Caco-2 (cell line): ENCODE results near the gene NECAP2. TPM values are rescaled to one million over a fixed set of nuclear protein-coding genes. Genes with fewer than 3 reads are reported as not detected.
A peak's percentile ranks its signal among the peaks of the same experiment; 100 is the strongest.

Experiments used
- BruUV-seq: library from RNA; stranded (reverse); fragments of 400-500 nt; replicated peaks from 2 replicates; lab custom pipeline; 2021; lab: Mats Ljungman, UMichigan
- CTCF ChIA-PET: fragments of 300-600 bp; sonication (Branson Sonifier 250); formaldehyde crosslinking; loops from one replicate; lab custom pipeline; 2022; ENCODE audit warnings: antibody characterized with exemption; lab: Charles Lee
- POLR2A ChIA-PET: fragments of 300-600 bp; sonication (Branson Sonifier 250); formaldehyde crosslinking; loops from one replicate; lab custom pipeline; 2022; ENCODE audit warnings: antibody characterized with exemption; lab: Charles Lee
- DNase-seq, 2 experiments: peaks; one replicate each; pipeline versions ENCODE4 v3.0.0 to v3.0.0-alpha.2; 2020 to 2022
- H3K27me3 ChIP-seq: replicated peaks from 2 replicates; pipeline ENCODE4 v1.6.0; 2011; ENCODE audit warnings: low read length; ENCODE audit not compliant: control insufficient read depth, insufficient read depth
- H3K36me3 ChIP-seq: 2 replicates; pipeline ENCODE4 v1.5.1; 2011; ENCODE audit warnings: low read length; ENCODE audit not compliant: control insufficient read depth, insufficient read depth
- H3K4me1 ChIP-seq: fragments of 250-450 bp; sonication (Bioruptor Pico); 2 replicates; pipeline ENCODE4 v1.5.1; 2020; ENCODE audit warnings: mild to moderate bottlenecking
- H3K4me3 ChIP-seq: 2 replicates; pipeline ENCODE4 v1.5.1; 2011; ENCODE audit warnings: low read depth, mild to moderate bottlenecking, control low read depth, low read length
- H3K9me3 ChIP-seq: fragments of 250-450 bp; sonication (Bioruptor Pico); 2 replicates; pipeline ENCODE4 v1.5.1; 2020; ENCODE audit warnings: mild to moderate bottlenecking, moderate library complexity
- H3K27ac Mint-ChIP-seq: one replicate; pipeline ENCODE4 v1.8.0; 2022; ENCODE audit warnings: mixed read lengths; ENCODE audit not compliant: unreplicated experiment
- H3K27me3 Mint-ChIP-seq: one replicate; pipeline ENCODE4 v1.8.0; 2022; ENCODE audit warnings: mixed read lengths; ENCODE audit not compliant: insufficient read depth, unreplicated experiment
- H3K36me3 Mint-ChIP-seq: one replicate; pipeline ENCODE4 v1.8.0; 2022; ENCODE audit warnings: mild to moderate bottlenecking, mixed read lengths; ENCODE audit not compliant: insufficient read depth, unreplicated experiment
- H3K4me1 Mint-ChIP-seq: one replicate; pipeline ENCODE4 v1.8.0; 2022; ENCODE audit warnings: low read depth, mixed read lengths; ENCODE audit not compliant: unreplicated experiment
- H3K4me3 Mint-ChIP-seq: one replicate; pipeline ENCODE4 v1.8.0; 2022; ENCODE audit warnings: mild to moderate bottlenecking, moderate library complexity, mixed read lengths; ENCODE audit not compliant: unreplicated experiment
- H3K9me3 Mint-ChIP-seq: one replicate; pipeline ENCODE4 v1.8.0; 2022; ENCODE audit warnings: mixed read lengths; ENCODE audit not compliant: unreplicated experiment
- CTCF ChIP-seq, 2 experiments: fragments of 200-600 bp in 1 of 2; IDR thresholded peaks; 1 replicate in 1 of 2; 2 replicates in 1 of 2; pipeline versions ENCODE4 v1.5.1 to v1.8.0; 2011 to 2022; ENCODE audit warnings: antibody characterized with exemption in 1 of 2, control low read depth in 1 of 2, inconsistent platforms in 1 of 2, low read depth in 1 of 2, low read length in 1 of 2, mild to moderate bottlenecking in 1 of 2, moderate library complexity in 1 of 2; ENCODE audit not compliant: insufficient read depth in 1 of 2, severe bottlenecking in 1 of 2, unreplicated experiment in 1 of 2
- intact Hi-C: fragments of 100-400 bp; cut with micrococcal nuclease; formaldehyde crosslinking; loops from one replicate; pipeline ENCODE4 v1.10.0; 2022; ENCODE audit not compliant: unreplicated experiment
- total RNA-seq: library from RNA; stranded (reverse); gene quantifications from 2 replicates; pipeline ENCODE4 v1.2.3, GENCODE V29; 2022

Gene NECAP2
- total RNA-seq, 1 experiment from 2014 or later, result 29.4 TPM

GRCh38 chr1:16441282-16441665 is 750 bp downstream of the NECAP2 start:
- H3K27me3 ChIP-seq, result no peaks in the 10 kb centered on the region
- Mint-ChIP-seq H3K4me3 (peak overlapping the region; percentile 86), H3K9me3 (no peaks in the 10 kb centered on the region), H3K36me3 (peaks cover 11% of the 10 kb centered on the region), H3K27ac (peak overlapping the region; percentile 39), H3K27me3 (no peaks in the 10 kb centered on the region), H3K4me1 (no peaks in the 10 kb centered on the region)
- TF ChIP-seq CTCF (IDR thresholded peaks at IDR 0.05; ENCODE audit: insufficient read depth in 1 of 2, low read depth in 1 of 2, low read length in 1 of 2, severe bottlenecking in 1 of 2, unreplicated experiment in 1 of 2), result no peak
- peak overlapping the region; percentile 78 for H3K4me3 ChIP-seq
- no peaks in the 10 kb centered on the region for H3K9me3 ChIP-seq
- H3K36me3 ChIP-seq, result no peaks in the 10 kb centered on the region
- no peak for DNase-seq
- CTCF ChIA-PET, result interaction anchor here (0.6 kb wide), 1 partner anchor 180 kb away, joined by 3 read pairs; no protein-coding TSS in a partner anchor
- BruUV-seq, result no TSS peak
- POLR2A ChIA-PET, result no interaction called here
- intact Hi-C loops, result no loop called here
- no peaks in the 10 kb centered on the region for H3K4me1 ChIP-seq

- H3K27ac Mint-ChIP-seq, result no peak overlapping the region
- H3K4me1 ChIP-seq, result no peaks in the 10 kb centered on the region
- no peaks in the 10 kb centered on the region for H3K27me3 Mint-ChIP-seq
- ChIA-PET CTCF (no interaction called here), POLR2A (no interaction called here)
- H3K27me3 ChIP-seq, result no peaks in the 10 kb centered on the region
- peaks cover 11% of the 10 kb centered on the region for H3K36me3 Mint-ChIP-seq
- no peaks in the 10 kb centered on the region for H3K9me3 Mint-ChIP-seq
- no peak for DNase-seq
- H3K4me1 Mint-ChIP-seq, result no peaks in the 10 kb centered on the region
- H3K36me3 ChIP-seq, result no peaks in the 10 kb centered on the region
- no TSS peak for BruUV-seq
- intact Hi-C loops, result no loop called here
- no peak overlapping the region for H3K4me3 ChIP-seq
- H3K9me3 ChIP-seq, result no peaks in the 10 kb centered on the region
- H3K4me3 Mint-ChIP-seq, result peak overlapping the region; percentile 86
- no peak for TF ChIP-seq CTCF (IDR thresholded peaks at IDR 0.05; ENCODE audit: insufficient read depth in 1 of 2, low read depth in 1 of 2, low read length in 1 of 2, severe bottlenecking in 1 of 2, unreplicated experiment in 1 of 2)
These were observed 1.7 kb downstream of the NECAP2 start for GRCh38 chr1:16442265-16442664.

GRCh38 chr1:16442941-16443340 is 2.4 kb downstream of the NECAP2 start:
- Mint-ChIP-seq H3K27me3 (no peaks in the 10 kb centered on the region), H3K27ac (no peak overlapping the region), H3K36me3 (peaks cover 12% of the 10 kb centered on the region), H3K4me3 (no peak overlapping the region), H3K9me3 (no peaks in the 10 kb centered on the region), H3K4me1 (no peaks in the 10 kb centered on the region)
- POLR2A ChIA-PET, result no interaction called here
- H3K4me3 ChIP-seq, result no peak overlapping the region
- BruUV-seq, result no TSS peak
- no peak for TF ChIP-seq CTCF (IDR thresholded peaks at IDR 0.05; ENCODE audit: insufficient read depth in 1 of 2, low read depth in 1 of 2, low read length in 1 of 2, severe bottlenecking in 1 of 2, unreplicated experiment in 1 of 2)
- H3K27me3 ChIP-seq, result no peaks in the 10 kb centered on the region
- no peak for DNase-seq
- intact Hi-C loops, result no loop called here
- H3K4me1 ChIP-seq, result no peaks in the 10 kb centered on the region
- CTCF ChIA-PET, result no interaction called here
- H3K9me3 ChIP-seq, result no peaks in the 10 kb centered on the region
- no peaks in the 10 kb centered on the region for H3K36me3 ChIP-seq
